ENCODE measurements around the gene MDFIC2. TPM values are rescaled to one million over a fixed set of nuclear protein-coding genes. Genes with fewer than 3 reads are reported as not detected.

Gene MDFIC2
- total and polyA plus RNA-seq, 2 donors (not counting 3 experiments of a cell fraction or from before 2014, with no cell fraction given) = not detected

DNA sequence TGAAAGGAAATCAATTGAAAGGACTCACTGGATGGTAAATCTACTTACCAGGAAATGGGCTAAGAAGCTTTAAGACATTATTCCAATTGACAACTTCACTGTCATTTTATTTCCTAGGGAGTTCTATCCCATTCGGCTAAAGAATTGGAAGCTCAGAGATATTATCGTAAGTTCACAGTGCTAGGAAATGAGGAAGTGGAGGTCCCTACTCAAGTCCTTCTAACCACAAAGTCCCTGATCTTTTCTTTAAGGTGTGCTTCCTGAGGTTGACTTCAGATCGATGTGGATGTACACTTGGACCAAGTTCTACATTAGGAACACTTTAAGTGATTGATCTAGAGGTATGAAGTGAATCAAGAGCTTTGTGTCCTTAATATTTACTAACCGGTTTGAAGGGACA, 63.6 kb downstream of the MDFIC2 start:
- Histone ChIP-seq H3K79me2 (ENCODE audit: control insufficient read depth, insufficient read depth, low read length) (no peaks in the 10 kb centered on the region), H2AFZ (ENCODE audit: low read depth, low read length) (no peak overlapping the region), H3K9ac (replicated peaks; ENCODE audit: extremely low read depth, insufficient read depth, low read length) (peak overlapping the region; percentile 65), H3K27me3 (ENCODE audit: control insufficient read depth in 2 of 2, insufficient read depth in 2 of 2, low read length in 2 of 2) (no peaks in the 10 kb centered on the region), H3K9me3 (replicated peaks; ENCODE audit: control insufficient read depth, insufficient read depth, low read length) (no peaks in the 10 kb centered on the region), H3K9me1 (replicated peaks; ENCODE audit: control insufficient read depth, extremely low read depth, insufficient read depth, low read length) (no peaks in the 10 kb centered on the region), H4K20me1 (replicated peaks; ENCODE audit: control insufficient read depth, extremely low read depth, insufficient read depth, low read length) (no peaks in the 10 kb centered on the region), H3K27ac (ENCODE audit: insufficient read depth, low read depth, low read length) (peak overlapping the region; percentile 87), H3K4me2 (ENCODE audit: insufficient read depth, low read length) (peak overlapping the region; percentile 72), H3K4me3 (replicated peaks in 1 of 3; ENCODE audit: insufficient read depth in 1 of 3, low read depth in 1 of 3, low read length in 3 of 3) (no peak overlapping the region), H3K4me1 (ENCODE audit: control insufficient read depth, extremely low read depth, insufficient read depth, low read length) (peaks cover 34% of the 10 kb centered on the region), H3K36me3 (ENCODE audit: control insufficient read depth in 2 of 2, extremely low read depth in 1 of 2, insufficient read depth in 2 of 2, low read length in 2 of 2) (no peaks in the 10 kb centered on the region)
- FAIRE-seq (peak; percentile 46), DNase-seq (ENCODE audit: low read depth, low spot score) (no peak)
- dilution Hi-C loops (cut with MboI; ENCODE audit: extremely low pct_ligation_motif_present, low sequenced_read_pairs) = no loop called here
- BruUV-seq (replicated peaks) = no TSS peak
- POLR2A ChIA-PET = no interaction called here
- CTCF ChIA-PET = interaction anchor here (1.6 kb wide), 1 partner anchor 128 kb away, joined by 5 read pairs; no protein-coding TSS in a partner anchor
- intact Hi-C loops (cut with micrococcal nuclease) = loop anchor here (2.0 to 5.0 kb wide), 3 partner anchors 110 to 854 kb away; no protein-coding TSS in a partner anchor
- TF ChIP-seq EZH2 (IDR thresholded peaks at IDR 0.05; ENCODE audit: borderline replicate concordance, low read depth, low read length, severe bottlenecking) (no peak), FOS (IDR thresholded peaks at IDR 0.05; ENCODE audit: borderline replicate concordance, insufficient read depth, low read length) (no peak), MYC (IDR thresholded peaks at IDR 0.05; ENCODE audit: low read depth, low read length) (no peak), POLR2AphosphoS5 (IDR thresholded peaks at IDR 0.05; ENCODE audit: insufficient read depth, low read depth, low read length) (no peak), GATA2 (IDR thresholded peaks at IDR 0.05; ENCODE audit: insufficient read depth, insufficient read length, low read depth, low read length) (no peak), POLR2A (IDR thresholded peaks at IDR 0.05; ENCODE audit: low read depth, low read length) (no peak), JUN (IDR thresholded peaks at IDR 0.05; ENCODE audit: borderline replicate concordance, insufficient read depth, insufficient read length, low read depth) (no peak)
- TF ChIP-seq, protein P1, sequence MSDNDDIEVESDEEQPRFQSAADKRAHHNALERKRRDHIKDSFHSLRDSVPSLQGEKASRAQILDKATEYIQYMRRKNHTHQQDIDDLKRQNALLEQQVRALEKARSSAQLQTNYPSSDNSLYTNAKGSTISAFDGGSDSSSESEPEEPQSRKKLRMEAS (IDR thresholded peaks at IDR 0.05; ENCODE audit: insufficient read depth, insufficient read length) = no peak
- TF ChIP-seq, protein P2, sequence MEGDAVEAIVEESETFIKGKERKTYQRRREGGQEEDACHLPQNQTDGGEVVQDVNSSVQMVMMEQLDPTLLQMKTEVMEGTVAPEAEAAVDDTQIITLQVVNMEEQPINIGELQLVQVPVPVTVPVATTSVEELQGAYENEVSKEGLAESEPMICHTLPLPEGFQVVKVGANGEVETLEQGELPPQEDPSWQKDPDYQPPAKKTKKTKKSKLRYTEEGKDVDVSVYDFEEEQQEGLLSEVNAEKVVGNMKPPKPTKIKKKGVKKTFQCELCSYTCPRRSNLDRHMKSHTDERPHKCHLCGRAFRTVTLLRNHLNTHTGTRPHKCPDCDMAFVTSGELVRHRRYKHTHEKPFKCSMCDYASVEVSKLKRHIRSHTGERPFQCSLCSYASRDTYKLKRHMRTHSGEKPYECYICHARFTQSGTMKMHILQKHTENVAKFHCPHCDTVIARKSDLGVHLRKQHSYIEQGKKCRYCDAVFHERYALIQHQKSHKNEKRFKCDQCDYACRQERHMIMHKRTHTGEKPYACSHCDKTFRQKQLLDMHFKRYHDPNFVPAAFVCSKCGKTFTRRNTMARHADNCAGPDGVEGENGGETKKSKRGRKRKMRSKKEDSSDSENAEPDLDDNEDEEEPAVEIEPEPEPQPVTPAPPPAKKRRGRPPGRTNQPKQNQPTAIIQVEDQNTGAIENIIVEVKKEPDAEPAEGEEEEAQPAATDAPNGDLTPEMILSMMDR (IDR thresholded peaks at IDR 0.05; ENCODE audit: extremely low read depth in 1 of 2, insufficient read depth in 1 of 2, low read depth in 1 of 2, low read length in 2 of 2) = no peak
